HG03280 (cell line): ENCODE results near the gene CELA2B.
"Not testable (repeated sequence)": the region's sequence is repeated elsewhere in the genome, so short reads cannot be mapped to it uniquely, and the experiment has no call there.

Source experiments
- ATAC-seq: cut with Tn5 transposase; IDR thresholded peaks from one replicate; pipeline ENCODE4 v1.9.1; 2021; ENCODE audit warnings: mild to moderate bottlenecking, moderate library complexity; ENCODE audit not compliant: unreplicated experiment

CELA2B gene

GRCh38 chr1:15475752-15476314, at the start of gene CELA2B:
TSS of gene CELA2B (plus strand) at chr1:15476104. CDS start at chr1:15476126, 22 bp downstream.
- no peak for ATAC-seq

DNA sequence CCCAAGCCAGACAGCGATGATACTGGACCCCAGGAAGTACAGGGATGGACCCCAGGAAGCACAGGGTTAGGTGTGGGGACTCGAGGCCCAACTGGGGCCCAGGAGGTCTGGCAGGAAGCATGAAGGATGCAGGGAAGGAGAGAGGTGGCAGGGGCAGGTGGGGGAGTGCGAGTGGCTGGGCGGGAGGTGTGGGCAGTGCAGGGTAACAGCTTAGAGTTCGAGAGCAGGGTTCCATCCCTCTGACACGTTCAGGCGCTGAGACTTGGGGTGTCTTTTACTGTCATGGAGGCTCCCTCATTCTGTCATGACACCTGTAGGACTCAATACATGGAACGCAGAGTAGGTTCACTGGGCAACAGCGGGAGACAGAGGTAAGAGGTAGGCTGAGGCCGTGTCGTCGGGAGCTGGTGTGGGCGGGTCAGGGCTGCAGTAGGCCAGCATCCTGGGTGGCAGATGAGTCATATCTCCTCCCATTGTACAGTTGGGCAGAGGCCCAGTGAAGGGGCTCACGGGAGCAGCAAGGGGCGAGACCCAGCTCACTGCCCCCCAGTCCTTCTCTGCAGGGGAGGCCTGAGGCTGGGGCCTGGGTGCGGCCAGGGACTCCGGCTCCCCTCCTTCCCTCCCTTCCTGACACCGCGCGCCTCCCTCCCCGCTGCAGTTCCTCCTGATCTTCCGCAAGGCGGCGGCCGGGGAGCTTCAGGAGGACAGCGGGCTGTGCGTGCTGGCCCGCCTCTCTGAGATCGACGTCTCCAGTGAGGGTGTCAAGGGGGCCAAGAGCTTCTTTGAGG, 49.2 kb upstream of the CELA2B start:
- ATAC-seq: no peak

DNA sequence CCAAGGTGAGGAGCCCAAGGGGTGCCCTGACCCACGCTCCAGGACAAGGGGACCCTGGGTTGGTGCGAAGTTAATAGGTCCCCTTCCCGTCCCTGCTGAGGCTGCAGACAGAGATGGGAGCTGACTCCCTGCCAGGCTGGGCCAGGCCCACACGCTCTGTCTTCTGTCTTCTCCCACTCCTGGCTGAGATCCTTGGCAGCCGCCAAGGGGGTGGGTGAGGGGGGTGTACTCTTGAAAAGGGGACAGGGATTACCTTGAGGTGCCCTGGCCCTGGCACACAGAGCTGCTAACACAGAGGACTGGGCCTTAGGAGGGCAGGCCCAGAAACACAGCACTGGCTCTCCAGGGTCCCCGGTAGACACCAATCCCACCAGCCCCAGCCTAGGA, 48.6 kb upstream of the CELA2B start:
- no peak for ATAC-seq

GRCh38 chr1:15428252-15428651, 47.7 kb upstream of the CELA2B start:
- not testable (repeated sequence) for ATAC-seq

DNA sequence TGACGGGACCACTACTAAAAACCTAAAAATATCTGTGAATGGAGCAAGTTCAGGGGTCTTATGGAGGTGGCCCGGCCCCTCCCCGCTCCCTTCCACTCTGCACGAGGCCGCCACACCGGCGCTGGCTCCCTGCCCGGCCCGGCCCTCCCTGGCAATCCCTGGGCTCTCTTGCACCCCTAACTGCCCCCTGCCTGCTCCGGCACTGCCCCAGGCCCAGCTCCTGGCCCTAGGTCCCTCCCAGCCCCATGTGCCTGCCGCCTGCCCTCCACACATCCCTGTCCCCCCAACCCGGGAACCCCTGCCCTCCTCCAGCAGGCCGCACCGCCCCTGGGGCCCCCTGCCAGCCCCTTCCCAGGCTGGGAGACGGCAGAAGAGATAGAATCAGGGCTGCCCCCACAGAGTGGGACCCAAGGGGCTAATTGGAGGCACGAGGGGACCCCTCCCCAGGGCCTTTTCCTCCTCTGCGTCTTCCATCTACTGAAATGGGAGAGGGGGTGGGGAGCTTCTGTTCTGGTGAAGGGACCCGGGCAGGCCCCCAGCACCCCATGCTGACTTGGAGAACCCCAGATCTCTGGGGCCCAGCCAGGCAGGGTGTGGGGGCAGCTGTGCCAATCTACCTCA, 47.0 kb upstream of the CELA2B start:
- no peak for ATAC-seq

DNA sequence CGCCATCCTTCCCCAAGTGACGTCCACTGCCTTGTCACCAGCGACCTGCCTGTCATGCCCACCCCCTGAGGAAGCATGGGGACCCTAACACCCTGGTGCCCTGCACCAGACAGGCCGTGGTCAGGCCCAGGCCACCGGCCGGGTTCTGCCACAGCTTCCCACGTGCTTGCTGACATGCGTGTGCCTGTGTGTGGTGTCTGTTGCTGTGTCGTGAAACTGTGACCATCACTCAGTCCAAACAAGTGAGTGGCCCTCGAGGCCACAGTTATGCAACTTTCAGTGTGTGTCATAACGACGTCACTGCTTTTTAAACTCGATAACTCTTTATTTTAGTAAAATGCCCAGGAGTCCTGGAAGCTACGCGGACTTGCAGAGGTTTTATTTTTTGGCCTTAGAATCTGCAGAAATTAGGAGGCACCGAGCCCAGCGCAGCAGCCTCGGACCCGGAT, 46.2 kb upstream of the CELA2B start:
- ATAC-seq: no peak

- no peak for ATAC-seq
These were observed 44.9 kb upstream of the CELA2B start for GRCh38 chr1:15430787-15431570.

- ATAC-seq: no peak
These were observed 44.3 kb upstream of the CELA2B start for GRCh38 chr1:15431571-15431948.

DNA sequence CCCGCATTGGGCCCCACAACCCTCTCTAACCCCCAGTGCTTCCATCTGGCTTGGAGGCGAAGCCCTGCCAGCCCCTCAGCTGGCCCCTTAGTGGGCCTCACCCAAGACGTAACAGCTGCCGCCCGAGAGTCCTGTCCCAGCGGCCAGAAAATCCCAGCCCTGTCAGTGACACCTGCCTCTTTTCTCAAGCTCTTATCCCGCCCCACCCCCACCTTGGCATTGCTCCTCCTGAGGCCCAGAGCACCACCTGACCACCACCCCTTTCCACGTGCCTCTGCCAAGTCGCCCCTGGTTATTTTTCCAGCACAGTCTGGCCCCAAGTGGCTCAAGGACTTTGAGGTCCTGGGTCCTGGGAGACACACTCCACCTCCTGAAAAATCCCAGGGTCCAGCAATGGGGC, 43.6 kb upstream of the CELA2B start:
- ATAC-seq: no peak

DNA sequence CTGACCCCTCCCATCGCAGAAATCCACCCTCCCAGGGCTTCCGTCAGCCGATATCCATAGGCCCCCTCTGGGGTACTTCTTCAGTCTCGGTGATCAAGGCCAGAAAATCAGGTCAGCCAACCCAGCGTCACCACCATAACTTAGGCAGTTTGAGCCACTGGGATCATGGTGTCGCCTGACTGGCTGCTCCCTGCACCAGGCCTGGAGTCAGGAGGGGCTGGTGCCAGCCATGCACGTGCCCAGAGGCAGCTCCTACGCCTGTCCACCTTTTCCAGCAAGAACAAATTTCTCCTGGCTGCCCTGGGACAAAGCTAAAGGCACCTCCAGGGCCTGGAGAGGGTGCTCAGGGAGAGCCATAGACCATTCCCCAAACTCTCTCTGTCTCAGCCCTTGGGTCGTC, 42.4 kb upstream of the CELA2B start:
- ATAC-seq: no peak

DNA sequence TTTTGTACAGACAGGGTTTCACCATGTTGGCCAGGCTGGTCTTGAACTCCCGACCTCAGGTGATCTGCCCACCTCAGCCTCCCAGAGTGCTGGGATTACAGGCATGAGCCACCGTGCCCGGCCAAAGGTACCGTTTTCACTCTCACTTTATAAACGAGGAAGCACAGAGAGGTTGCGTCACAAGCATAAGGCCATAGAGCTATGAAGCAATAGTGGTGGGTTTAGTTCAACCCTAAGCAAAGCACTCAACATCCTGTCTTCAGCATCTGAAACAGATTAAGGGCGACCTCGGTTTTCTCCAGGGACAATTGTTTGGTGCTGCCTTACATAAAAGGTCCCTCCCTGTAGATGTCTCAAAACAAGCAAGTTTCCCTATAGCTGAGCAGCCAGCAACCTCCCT, 41.2 kb upstream of the CELA2B start:
- not testable (repeated sequence) for ATAC-seq

DNA sequence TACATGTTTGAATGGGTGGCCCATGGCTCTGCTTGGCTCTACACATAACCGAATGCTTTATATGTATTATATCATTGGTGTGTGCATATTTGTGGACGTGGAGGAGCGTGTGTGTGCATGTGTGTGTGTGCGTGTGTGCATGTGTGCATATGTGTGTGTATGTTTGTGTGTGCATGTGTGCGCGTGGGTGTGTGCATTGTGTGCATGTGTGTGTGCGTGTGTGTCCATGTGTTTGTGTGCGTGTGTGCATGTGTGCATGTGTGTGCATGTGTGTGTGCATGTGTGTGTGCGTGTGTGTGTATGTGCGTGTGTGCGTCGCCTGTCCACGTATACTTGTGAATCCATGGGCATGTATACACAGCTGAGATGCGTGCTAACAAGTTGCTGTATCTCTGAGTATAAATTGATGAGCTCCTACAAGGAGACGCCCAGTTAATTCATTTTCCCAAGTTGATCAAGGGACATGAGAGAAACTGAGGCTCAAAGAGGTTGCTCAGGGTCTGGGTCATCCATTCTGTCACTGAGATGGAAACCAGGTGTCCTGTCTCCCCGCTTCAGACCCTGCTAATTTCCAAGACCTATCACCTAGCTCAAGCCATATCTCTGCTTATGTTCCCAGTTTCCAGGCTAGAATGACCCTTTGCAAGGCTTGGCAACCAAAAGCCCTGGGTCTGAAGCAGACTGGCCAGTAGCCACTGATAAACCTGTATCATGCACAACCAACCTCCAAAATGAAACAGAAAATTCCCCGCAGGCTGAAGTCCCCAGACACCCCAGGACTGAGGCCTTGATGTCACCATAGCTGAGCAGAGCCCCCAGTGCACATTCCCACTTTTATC, 40.4 kb upstream of the CELA2B start:
- no peak for ATAC-seq

- no peak for ATAC-seq
These were observed 38.9 kb upstream of the CELA2B start for GRCh38 chr1:15436881-15437442.

GRCh38 chr1:15439325-15439724, 36.6 kb upstream of the CELA2B start:
- no peak for ATAC-seq

DNA sequence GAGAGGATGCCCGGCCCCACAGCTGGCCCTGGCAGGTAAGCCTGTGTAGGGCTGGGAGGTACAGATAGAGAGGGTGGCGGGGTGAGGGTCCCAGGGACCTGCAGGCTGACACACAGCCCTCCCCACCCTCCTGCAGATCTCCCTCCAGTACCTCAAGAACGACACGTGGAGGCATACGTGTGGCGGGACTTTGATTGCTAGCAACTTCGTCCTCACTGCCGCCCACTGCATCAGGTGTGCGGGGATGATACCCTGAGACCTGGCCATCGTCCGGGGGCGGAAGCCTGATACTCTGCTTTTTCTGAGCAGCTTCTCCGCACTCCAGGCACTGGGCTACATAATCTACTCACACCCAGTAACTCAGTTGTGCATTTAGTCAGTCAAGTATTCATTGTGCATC, 35.5 kb upstream of the CELA2B start:
- ATAC-seq: no peak

- no peak for ATAC-seq
These were observed 34.7 kb upstream of the CELA2B start for GRCh38 chr1:15441247-15441646.

GRCh38 chr1:15442119-15442518, 33.8 kb upstream of the CELA2B start:
- no peak for ATAC-seq

GRCh38 chr1:15442759-15443158, 33.1 kb upstream of the CELA2B start:
- no peak for ATAC-seq

- ATAC-seq: no peak
These were observed 32.6 kb upstream of the CELA2B start for GRCh38 chr1:15443281-15443680.
